A673 (cell line): ENCODE results near the gene HLA-B. TPM values are rescaled to one million over a fixed set of nuclear protein-coding genes. Genes with fewer than 3 reads are reported as not detected.

Experiments
- BruUV-seq: library from RNA; stranded (reverse); fragments of 400-500 nt; replicated peaks from 2 replicates; lab custom pipeline; 2021; lab: Mats Ljungman, UMichigan
- CTCF ChIA-PET: fragments of 300-600 bp; sonication (Branson Sonifier 250); formaldehyde crosslinking; loops from one replicate; lab custom pipeline; 2022; ENCODE audit warnings: antibody characterized with exemption; lab: Charles Lee
- POLR2A ChIA-PET: fragments of 300-600 bp; sonication (Branson Sonifier 250); formaldehyde crosslinking; loops from one replicate; lab custom pipeline; 2022; ENCODE audit warnings: antibody characterized with exemption; ENCODE audit not compliant: low non-redundant PET; lab: Charles Lee
- DNase-seq: peaks from one replicate; pipeline ENCODE4 v3.0.0-alpha.2; 2015; ENCODE audit warnings: low spot score
- H3K27ac ChIP-seq: fragments of 200-600 bp; sonication (generic); 2 replicates; pipeline ENCODE4 v1.5.1; 2016; ENCODE audit warnings: mixed run types, low read depth, mild to moderate bottlenecking, mixed read lengths, antibody characterized with exemption, low read length; ENCODE audit not compliant: poor library complexity, severe bottlenecking
- H3K27me3 ChIP-seq: fragments of 200-600 bp; sonication (generic); replicated peaks from 2 replicates; pipeline ENCODE4 v1.6.1; 2017; ENCODE audit warnings: mixed run types, low read depth, mild to moderate bottlenecking, mixed read lengths, antibody characterized with exemption, low read length; ENCODE audit not compliant: insufficient read depth, poor library complexity
- H3K36me3 ChIP-seq: fragments of 200-600 bp; sonication (generic); 2 replicates; pipeline ENCODE4 v1.6.1; 2016; ENCODE audit warnings: mixed run types, mild to moderate bottlenecking, mixed read lengths, antibody characterized with exemption, low read length; ENCODE audit not compliant: insufficient read depth, poor library complexity, severe bottlenecking
- H3K4me1 ChIP-seq: fragments of 200-600 bp; sonication (generic); 2 replicates; pipeline ENCODE4 v1.6.1; 2017; ENCODE audit warnings: mixed run types, mild to moderate bottlenecking, mixed read lengths, antibody characterized with exemption, low read length; ENCODE audit not compliant: insufficient read depth, poor library complexity, severe bottlenecking
- H3K4me3 ChIP-seq: fragments of 200-600 bp; sonication (generic); 2 replicates; pipeline ENCODE4 v1.5.1; 2016; ENCODE audit warnings: low read depth, mixed run types, mild to moderate bottlenecking, mixed read lengths, low read length; ENCODE audit not compliant: poor library complexity, severe bottlenecking
- H3K9me3 ChIP-seq: fragments of 200-600 bp; sonication (generic); 2 replicates; pipeline ENCODE4 v1.6.1; 2016; ENCODE audit warnings: mixed run types, low read depth, mild to moderate bottlenecking, mixed read lengths, antibody characterized with exemption, low read length; ENCODE audit not compliant: poor library complexity, severe bottlenecking
- EZH2 ChIP-seq: fragments of 200-600 bp; sonication (generic); IDR thresholded peaks from 2 replicates; pipeline ENCODE4 v1.6.1; 2017; ENCODE audit warnings: borderline replicate concordance, low read depth, mild to moderate bottlenecking, mixed read lengths, antibody characterized with exemption, low read length; ENCODE audit not compliant: poor library complexity, severe bottlenecking
- intact Hi-C: fragments of 100-400 bp; cut with micrococcal nuclease; formaldehyde crosslinking; loops from one replicate; pipeline ENCODE4 v1.10.0; 2022; ENCODE audit not compliant: unreplicated experiment
- total RNA-seq: library from RNA; stranded (reverse); gene quantifications from 2 replicates; pipeline ENCODE4 v1.2.3, GENCODE V29; 2021
- TF ChIP-seq, protein P1 (sequence below): fragments of 300-800, 200-600 bp; sonication (generic); conservative IDR thresholded peaks from 2 replicates; pipeline ENCODE4 v1.5.1; 2017; ENCODE audit warnings: low read depth, mild to moderate bottlenecking, antibody characterized with exemption, low read length, moderate library complexity, mixed read lengths

Gene HLA-B
- total RNA-seq, 1 experiment from 2014 or later, result 27.3 TPM

- no peak for DNase-seq
- CTCF ChIA-PET, result no interaction called here
- intact Hi-C loops, result no loop called here
- Histone ChIP-seq H3K27ac (no peak overlapping the region), H3K9me3 (no peaks in the 10 kb centered on the region), H3K4me3 (no peak overlapping the region), H3K36me3 (no peaks in the 10 kb centered on the region), H3K27me3 (peaks cover 53% of the 10 kb centered on the region), H3K4me1 (peaks cover 6% of the 10 kb centered on the region)
- POLR2A ChIA-PET, result no interaction called here
- no TSS peak for BruUV-seq
- TF ChIP-seq EZH2, result no peak
- TF ChIP-seq, protein P1, sequence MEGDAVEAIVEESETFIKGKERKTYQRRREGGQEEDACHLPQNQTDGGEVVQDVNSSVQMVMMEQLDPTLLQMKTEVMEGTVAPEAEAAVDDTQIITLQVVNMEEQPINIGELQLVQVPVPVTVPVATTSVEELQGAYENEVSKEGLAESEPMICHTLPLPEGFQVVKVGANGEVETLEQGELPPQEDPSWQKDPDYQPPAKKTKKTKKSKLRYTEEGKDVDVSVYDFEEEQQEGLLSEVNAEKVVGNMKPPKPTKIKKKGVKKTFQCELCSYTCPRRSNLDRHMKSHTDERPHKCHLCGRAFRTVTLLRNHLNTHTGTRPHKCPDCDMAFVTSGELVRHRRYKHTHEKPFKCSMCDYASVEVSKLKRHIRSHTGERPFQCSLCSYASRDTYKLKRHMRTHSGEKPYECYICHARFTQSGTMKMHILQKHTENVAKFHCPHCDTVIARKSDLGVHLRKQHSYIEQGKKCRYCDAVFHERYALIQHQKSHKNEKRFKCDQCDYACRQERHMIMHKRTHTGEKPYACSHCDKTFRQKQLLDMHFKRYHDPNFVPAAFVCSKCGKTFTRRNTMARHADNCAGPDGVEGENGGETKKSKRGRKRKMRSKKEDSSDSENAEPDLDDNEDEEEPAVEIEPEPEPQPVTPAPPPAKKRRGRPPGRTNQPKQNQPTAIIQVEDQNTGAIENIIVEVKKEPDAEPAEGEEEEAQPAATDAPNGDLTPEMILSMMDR, result no peak
Measured at GRCh38 chr6:31355583-31355948, 1.4 kb downstream of the HLA-B start.

DNA sequence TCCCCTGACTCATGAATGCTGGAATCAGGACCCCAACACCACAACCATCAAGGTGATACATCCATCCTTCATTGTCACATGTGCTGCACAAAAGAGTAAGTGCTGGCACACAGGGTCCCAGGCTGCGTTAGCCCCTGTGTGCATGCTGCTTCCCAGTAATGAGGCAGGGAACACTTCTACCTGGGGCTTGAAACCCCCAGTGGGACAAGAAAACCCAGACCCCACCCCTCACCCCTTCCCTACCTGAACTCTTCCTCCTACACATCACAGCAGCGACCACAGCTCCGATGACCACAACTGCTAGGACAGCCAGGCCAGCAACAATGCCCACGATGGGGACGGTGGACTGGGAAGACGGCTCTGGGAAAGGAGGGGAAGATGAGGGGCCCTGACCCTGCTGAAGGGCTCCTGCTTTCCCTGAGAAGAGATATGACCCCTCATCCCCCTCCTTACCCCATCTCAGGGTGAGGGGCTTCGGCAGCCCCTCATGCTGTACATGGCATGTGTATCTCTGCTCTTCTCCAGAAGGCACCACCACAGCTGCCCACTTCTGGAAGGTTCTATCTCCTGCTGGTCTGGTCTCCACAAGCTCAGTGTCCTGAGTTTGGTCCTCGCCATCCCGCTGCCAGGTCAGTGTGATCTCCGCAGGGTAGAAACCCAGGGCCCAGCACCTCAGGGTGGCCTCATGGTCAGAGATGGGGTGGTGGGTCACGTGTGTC is 2.0 kb downstream of the HLA-B start:
- Histone ChIP-seq H3K27me3 (peaks cover 49% of the 10 kb centered on the region), H3K4me1 (peaks cover 6% of the 10 kb centered on the region), H3K4me3 (no peak overlapping the region), H3K27ac (no peak overlapping the region), H3K36me3 (no peaks in the 10 kb centered on the region), H3K9me3 (no peaks in the 10 kb centered on the region)
- intact Hi-C loops, result no loop called here
- no TSS peak for BruUV-seq
- ChIA-PET POLR2A (no interaction called here), CTCF (no interaction called here)
- no peak for TF ChIP-seq EZH2
- TF ChIP-seq, protein P1, result no peak
- no peak for DNase-seq

- BruUV-seq, result no TSS peak
- no peaks in the 10 kb centered on the region for H3K9me3 ChIP-seq
- intact Hi-C loops, result no loop called here
- H3K27me3 ChIP-seq, result peaks cover 43% of the 10 kb centered on the region
- no peaks in the 10 kb centered on the region for H3K36me3 ChIP-seq
- no peak for DNase-seq
- POLR2A ChIA-PET, result no interaction called here
- no peak overlapping the region for H3K27ac ChIP-seq
- peaks cover 6% of the 10 kb centered on the region for H3K4me1 ChIP-seq
- no peak for TF ChIP-seq EZH2
- TF ChIP-seq, protein P1, result no peak
- H3K4me3 ChIP-seq, result no peak overlapping the region
- CTCF ChIA-PET, result interaction anchor here (0.6 kb wide), 1 partner anchor 249 kb away, joined by 5 read pairs; no protein-coding TSS in a partner anchor
Measured at GRCh38 chr6:31354158-31354863, 2.7 kb downstream of the HLA-B start.
